ENCODE results near the gene CST1.
"Not testable (repeated sequence)": the region's sequence is repeated elsewhere in the genome, so short reads cannot be mapped to it uniquely, and the experiment has no call there.

CST1 gene

GRCh38 chr20:23766531-23766930, 15.8 kb upstream of the CST1 start:
- H3K4me3 ChIP-seq (ENCODE audit: control insufficient read depth, low read depth, low read length): no peak overlapping the region
- no peak for DNase-seq (ENCODE audit: low read depth)
- TF ChIP-seq, protein P1, sequence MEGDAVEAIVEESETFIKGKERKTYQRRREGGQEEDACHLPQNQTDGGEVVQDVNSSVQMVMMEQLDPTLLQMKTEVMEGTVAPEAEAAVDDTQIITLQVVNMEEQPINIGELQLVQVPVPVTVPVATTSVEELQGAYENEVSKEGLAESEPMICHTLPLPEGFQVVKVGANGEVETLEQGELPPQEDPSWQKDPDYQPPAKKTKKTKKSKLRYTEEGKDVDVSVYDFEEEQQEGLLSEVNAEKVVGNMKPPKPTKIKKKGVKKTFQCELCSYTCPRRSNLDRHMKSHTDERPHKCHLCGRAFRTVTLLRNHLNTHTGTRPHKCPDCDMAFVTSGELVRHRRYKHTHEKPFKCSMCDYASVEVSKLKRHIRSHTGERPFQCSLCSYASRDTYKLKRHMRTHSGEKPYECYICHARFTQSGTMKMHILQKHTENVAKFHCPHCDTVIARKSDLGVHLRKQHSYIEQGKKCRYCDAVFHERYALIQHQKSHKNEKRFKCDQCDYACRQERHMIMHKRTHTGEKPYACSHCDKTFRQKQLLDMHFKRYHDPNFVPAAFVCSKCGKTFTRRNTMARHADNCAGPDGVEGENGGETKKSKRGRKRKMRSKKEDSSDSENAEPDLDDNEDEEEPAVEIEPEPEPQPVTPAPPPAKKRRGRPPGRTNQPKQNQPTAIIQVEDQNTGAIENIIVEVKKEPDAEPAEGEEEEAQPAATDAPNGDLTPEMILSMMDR (conservative IDR thresholded peaks at IDR 0.05; ENCODE audit: control insufficient read depth, insufficient read depth, low read depth, low read length): no peak

- H3K4me3 ChIP-seq (ENCODE audit: control insufficient read depth, low read depth, low read length): no peak overlapping the region
- no peak for DNase-seq (ENCODE audit: low read depth)
- TF ChIP-seq, protein P1 (conservative IDR thresholded peaks at IDR 0.05; ENCODE audit: control insufficient read depth, insufficient read depth, low read depth, low read length): no peak
Observed at GRCh38 chr20:23765578-23765977, 14.8 kb upstream of the CST1 start.

GRCh38 chr20:23764630-23765029, 13.9 kb upstream of the CST1 start:
- H3K4me3 ChIP-seq (ENCODE audit: control insufficient read depth, low read depth, low read length); DNase-seq (ENCODE audit: low read depth): not testable (repeated sequence)

- H3K4me3 ChIP-seq (ENCODE audit: control insufficient read depth, low read depth, low read length): no peak overlapping the region
- TF ChIP-seq, protein P1 (conservative IDR thresholded peaks at IDR 0.05; ENCODE audit: control insufficient read depth, insufficient read depth, low read depth, low read length): no peak
Observed at GRCh38 chr20:23763345-23763744, 12.6 kb upstream of the CST1 start.

DNA sequence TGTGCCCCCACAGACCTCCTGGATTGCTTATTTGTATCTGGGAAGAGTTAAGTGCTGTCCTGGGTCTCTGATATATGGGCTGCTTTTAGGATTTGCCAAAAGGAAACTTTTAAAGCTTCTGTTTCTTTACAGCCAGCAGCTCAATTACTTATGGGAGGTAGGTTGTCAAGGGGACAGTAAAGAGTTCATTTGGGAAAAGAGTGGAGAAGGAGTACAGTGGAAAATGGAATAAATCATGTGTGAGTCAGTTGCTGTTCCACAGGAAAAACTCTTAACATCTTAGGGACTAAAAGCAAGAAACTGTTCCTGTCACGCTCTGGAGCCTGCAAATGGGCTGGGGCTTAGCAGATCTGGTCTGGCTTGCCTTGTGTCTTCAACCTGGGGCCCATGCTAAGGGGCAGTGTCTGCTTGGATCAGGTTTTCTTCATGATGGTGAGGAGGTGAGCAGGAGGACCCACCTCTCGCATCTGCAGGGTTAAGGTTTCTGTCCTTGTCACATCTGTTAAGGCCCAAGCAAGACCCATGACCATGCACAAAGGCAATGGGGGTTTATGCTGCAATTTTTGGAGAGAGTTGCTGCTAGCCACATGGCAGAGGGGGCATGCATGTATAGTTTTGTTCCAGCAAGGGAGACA, 8.7 kb upstream of the CST1 start:
- TF ChIP-seq, protein P1 (conservative IDR thresholded peaks at IDR 0.05; ENCODE audit: control insufficient read depth, insufficient read depth, low read depth, low read length): no peak
- no peak overlapping the region for H3K4me3 ChIP-seq (ENCODE audit: control insufficient read depth, low read depth, low read length)
- peak; percentile 7 for DNase-seq (ENCODE audit: low read depth)

More at GRCh38 chr20:23763345-23763744, 12.6 kb upstream of the CST1 start:
- DNase-seq (ENCODE audit: low read depth): no peak

GRCh38 chr20:23756792-23757191, 6.1 kb upstream of the CST1 start:
- not testable (repeated sequence) for DNase-seq (ENCODE audit: low read depth); H3K4me3 ChIP-seq (ENCODE audit: control insufficient read depth, low read depth, low read length)

DNA sequence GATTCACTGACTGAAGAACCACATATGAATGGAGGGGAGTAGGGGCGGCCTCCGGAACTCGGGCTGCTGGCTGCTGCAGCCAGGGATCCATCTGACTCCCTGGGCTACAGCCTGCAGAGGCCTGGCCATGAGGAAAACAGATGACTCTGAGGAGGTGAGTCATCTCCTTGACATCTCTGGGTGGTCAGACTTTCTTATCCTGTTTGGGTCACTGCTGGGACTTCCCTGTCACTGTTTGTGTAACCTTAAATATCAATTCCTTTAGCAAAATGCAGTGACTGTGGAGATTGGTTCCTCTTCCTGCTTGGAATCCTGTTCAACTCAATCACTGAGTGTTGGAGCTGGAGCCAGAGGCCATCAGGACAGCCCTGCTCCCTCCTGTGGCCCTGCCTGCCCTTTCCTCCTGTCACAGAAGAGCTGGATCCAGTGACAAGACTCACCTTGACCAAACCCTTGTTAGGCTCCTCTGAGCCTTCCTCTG, 4.4 kb upstream of the CST1 start:
- H3K4me3 ChIP-seq (ENCODE audit: control insufficient read depth, low read depth, low read length): not testable (repeated sequence)
- DNase-seq (ENCODE audit: low read depth): peak; percentile 62

- no peak overlapping the region for H3K4me3 ChIP-seq (ENCODE audit: control insufficient read depth, low read depth, low read length)
- TF ChIP-seq, protein P1 (conservative IDR thresholded peaks at IDR 0.05; ENCODE audit: control insufficient read depth, insufficient read depth, low read depth, low read length): no peak
- DNase-seq (ENCODE audit: low read depth): peak; percentile 1
Observed at GRCh38 chr20:23754731-23755130, 4.0 kb upstream of the CST1 start.
